ENCODE results near the gene PBRM1.
"Not testable (repeated sequence)": the region's sequence is repeated elsewhere in the genome, so short reads cannot be mapped to it uniquely, and the experiment has no call there.

PBRM1 gene

GRCh38 chr3:52529376-52530333 lies 156.1 kb downstream of the PBRM1 start:
- no peaks in the 10 kb centered on the region for H3K27me3 Mint-ChIP-seq (ENCODE audit: low read depth)
- H3K36me3 Mint-ChIP-seq (ENCODE audit: low read depth): no peaks in the 10 kb centered on the region
- H3K4me1 Mint-ChIP-seq (ENCODE audit: low read depth): peaks cover 6% of the 10 kb centered on the region
- no peak overlapping the region for H3K27ac Mint-ChIP-seq
- DNase-seq (ENCODE audit: low spot score): no peak
- no peaks in the 10 kb centered on the region for H3K9me3 Mint-ChIP-seq
- no peak overlapping the region for H3K4me3 Mint-ChIP-seq

- no peak for DNase-seq (ENCODE audit: low spot score)
- H3K36me3 Mint-ChIP-seq (ENCODE audit: low read depth): no peaks in the 10 kb centered on the region
- H3K27me3 Mint-ChIP-seq (ENCODE audit: low read depth): no peaks in the 10 kb centered on the region
- H3K9me3 Mint-ChIP-seq: no peaks in the 10 kb centered on the region
- H3K4me3 Mint-ChIP-seq: no peak overlapping the region
- H3K27ac Mint-ChIP-seq: no peak overlapping the region
- H3K4me1 Mint-ChIP-seq (ENCODE audit: low read depth): peaks cover 4% of the 10 kb centered on the region
These were observed 156.9 kb downstream of the PBRM1 start for GRCh38 chr3:52528586-52529375.

GRCh38 chr3:52527732-52528585 lies 157.8 kb downstream of the PBRM1 start:
- no peaks in the 10 kb centered on the region for H3K27me3 Mint-ChIP-seq (ENCODE audit: low read depth)
- H3K27ac Mint-ChIP-seq: no peak overlapping the region
- H3K4me1 Mint-ChIP-seq (ENCODE audit: low read depth): peaks cover 4% of the 10 kb centered on the region
- no peaks in the 10 kb centered on the region for H3K36me3 Mint-ChIP-seq (ENCODE audit: low read depth)
- no peaks in the 10 kb centered on the region for H3K9me3 Mint-ChIP-seq
- DNase-seq (ENCODE audit: low spot score): no peak
- H3K4me3 Mint-ChIP-seq: no peak overlapping the region

GRCh38 chr3:52527039-52527731 lies 158.5 kb downstream of the PBRM1 start:
- no peak overlapping the region for H3K4me3 Mint-ChIP-seq
- no peak for DNase-seq (ENCODE audit: low spot score)
- H3K9me3 Mint-ChIP-seq: no peaks in the 10 kb centered on the region
- H3K27me3 Mint-ChIP-seq (ENCODE audit: low read depth): no peaks in the 10 kb centered on the region
- no peaks in the 10 kb centered on the region for H3K4me1 Mint-ChIP-seq (ENCODE audit: low read depth)
- no peak overlapping the region for H3K27ac Mint-ChIP-seq
- no peaks in the 10 kb centered on the region for H3K36me3 Mint-ChIP-seq (ENCODE audit: low read depth)

- H3K4me1 Mint-ChIP-seq (ENCODE audit: low read depth); H3K36me3 Mint-ChIP-seq (ENCODE audit: low read depth); DNase-seq (ENCODE audit: low spot score); H3K9me3 Mint-ChIP-seq; H3K4me3 Mint-ChIP-seq; H3K27me3 Mint-ChIP-seq (ENCODE audit: low read depth); H3K27ac Mint-ChIP-seq: not testable (repeated sequence)
These were observed 159.1 kb downstream of the PBRM1 start for GRCh38 chr3:52526671-52527038.

- H3K9me3 Mint-ChIP-seq: no peaks in the 10 kb centered on the region
- H3K4me1 Mint-ChIP-seq (ENCODE audit: low read depth): no peaks in the 10 kb centered on the region
- H3K36me3 Mint-ChIP-seq (ENCODE audit: low read depth): no peaks in the 10 kb centered on the region
- no peak overlapping the region for H3K4me3 Mint-ChIP-seq
- H3K27me3 Mint-ChIP-seq (ENCODE audit: low read depth): no peaks in the 10 kb centered on the region
- H3K27ac Mint-ChIP-seq: no peak overlapping the region
- no peak for DNase-seq (ENCODE audit: low spot score)
These were observed 159.8 kb downstream of the PBRM1 start for GRCh38 chr3:52525680-52526561.

- Mint-ChIP-seq H3K4me3 (no peak overlapping the region), H3K36me3 (ENCODE audit: low read depth) (no peaks in the 10 kb centered on the region), H3K4me1 (ENCODE audit: low read depth) (no peaks in the 10 kb centered on the region), H3K27ac (no peak overlapping the region), H3K9me3 (no peaks in the 10 kb centered on the region), H3K27me3 (ENCODE audit: low read depth) (no peaks in the 10 kb centered on the region)
- no peak for DNase-seq (ENCODE audit: low spot score)
These were observed 160.7 kb downstream of the PBRM1 start for GRCh38 chr3:52524752-52525679.

GRCh38 chr3:52524258-52524751 lies 161.4 kb downstream of the PBRM1 start:
- no peaks in the 10 kb centered on the region for H3K27me3 Mint-ChIP-seq (ENCODE audit: low read depth)
- no peak overlapping the region for H3K4me3 Mint-ChIP-seq
- H3K9me3 Mint-ChIP-seq: no peaks in the 10 kb centered on the region
- no peak overlapping the region for H3K27ac Mint-ChIP-seq
- no peak for DNase-seq (ENCODE audit: low spot score)
- no peaks in the 10 kb centered on the region for H3K36me3 Mint-ChIP-seq (ENCODE audit: low read depth)
- H3K4me1 Mint-ChIP-seq (ENCODE audit: low read depth): no peaks in the 10 kb centered on the region

GRCh38 chr3:52523386-52524257 lies 162.1 kb downstream of the PBRM1 start:
- Mint-ChIP-seq H3K4me1 (ENCODE audit: low read depth) (no peaks in the 10 kb centered on the region), H3K4me3 (no peak overlapping the region), H3K27me3 (ENCODE audit: low read depth) (no peaks in the 10 kb centered on the region), H3K36me3 (ENCODE audit: low read depth) (no peaks in the 10 kb centered on the region), H3K9me3 (no peaks in the 10 kb centered on the region), H3K27ac (no peak overlapping the region)
- DNase-seq (ENCODE audit: low spot score): no peak

GRCh38 chr3:52522651-52523251 lies 163.0 kb downstream of the PBRM1 start:
- Mint-ChIP-seq H3K9me3 (no peaks in the 10 kb centered on the region), H3K4me3 (no peak overlapping the region), H3K27ac (no peak overlapping the region), H3K36me3 (ENCODE audit: low read depth) (no peaks in the 10 kb centered on the region), H3K27me3 (ENCODE audit: low read depth) (no peaks in the 10 kb centered on the region), H3K4me1 (ENCODE audit: low read depth) (no peaks in the 10 kb centered on the region)
- DNase-seq (ENCODE audit: low spot score): no peak
